Colon (tissue), 2 donors: Measurements from ENCODE around the gene MS4A12.
"Not testable (repeated sequence)": the region's sequence is repeated elsewhere in the genome, so short reads cannot be mapped to it uniquely, and the experiment has no call there.

Experiments used
- FAIRE-seq: peaks from 2 replicates; lab custom pipeline; 2012; peaks lifted over from hg19 to GRCh38; lab: Jason Lieb, UNC
- donor health status: control.
- donor health status: control.

Gene MS4A12

GRCh38 chr11:60513496-60514460 lies 21.2 kb downstream of the MS4A12 start:
- FAIRE-seq, result no peak

GRCh38 chr11:60515144-60515855 lies 22.7 kb downstream of the MS4A12 start, which contains the start of gene MS4A13:
MS4A13 (plus strand) TSS chr11:60515392; CDS start chr11:60518084, 2,692 bp downstream.
- FAIRE-seq, result no peak

- no peak for FAIRE-seq
These were observed 35.9 kb downstream of the MS4A12 start for GRCh38 chr11:60528465-60528864.

GRCh38 chr11:60528934-60529333 lies 36.4 kb downstream of the MS4A12 start:
- no peak for FAIRE-seq

GRCh38 chr11:60530454-60531100 lies 38.0 kb downstream of the MS4A12 start:
- FAIRE-seq, result no peak

GRCh38 chr11:60532383-60532782 lies 39.8 kb downstream of the MS4A12 start:
- FAIRE-seq, result not testable (repeated sequence)

GRCh38 chr11:60538627-60539026 lies 46.0 kb downstream of the MS4A12 start:
- FAIRE-seq, result not testable (repeated sequence)

GRCh38 chr11:60544077-60544476 lies 51.5 kb downstream of the MS4A12 start:
- no peak for FAIRE-seq
